GM21515 (cell line): ENCODE results near the gene RBP4.

ENCODE experiments used
- ATAC-seq: cut with Tn5 transposase; IDR thresholded peaks from one replicate; pipeline ENCODE4 v1.9.1; 2021; ENCODE audit not compliant: unreplicated experiment

Gene RBP4

GRCh38 chr10:93601146-93601773, at the start of gene RBP4:
Gene RBP4, minus strand, starts transcription at chr10:93601235. Its CDS starts 207 bp downstream, at chr10:93601028.
- ATAC-seq, result no peak

- ATAC-seq, result no peak
These were observed 38.8 kb upstream of the RBP4 start for GRCh38 chr10:93639791-93640190.

- no peak for ATAC-seq
These were observed 29.9 kb upstream of the RBP4 start for GRCh38 chr10:93630625-93631557.

GRCh38 chr10:93629647-93630305, 28.7 kb upstream of the RBP4 start:
- no peak for ATAC-seq

- no peak for ATAC-seq
These were observed 27.8 kb upstream of the RBP4 start for GRCh38 chr10:93628858-93629257.

- no peak for ATAC-seq
These were observed 21.9 kb upstream of the RBP4 start for GRCh38 chr10:93622942-93623341.

- ATAC-seq, result no peak
These were observed 19.9 kb upstream of the RBP4 start for GRCh38 chr10:93620925-93621324.

GRCh38 chr10:93615576-93616235, 14.7 kb upstream of the RBP4 start:
- no peak for ATAC-seq

- ATAC-seq, result no peak
These were observed 13.2 kb upstream of the RBP4 start for GRCh38 chr10:93614101-93614825.

GRCh38 chr10:93613126-93613525, 12.1 kb upstream of the RBP4 start:
- ATAC-seq, result no peak

- ATAC-seq, result no peak
These were observed 11.3 kb upstream of the RBP4 start, which contains the start of gene PDE6C for GRCh38 chr10:93612311-93612710. Gene PDE6C, plus strand, starts transcription at chr10:93612537. Its CDS starts 189 bp downstream, at chr10:93612726.

- no peak for ATAC-seq
These were observed 7.4 kb upstream of the RBP4 start for GRCh38 chr10:93608421-93608820.

GRCh38 chr10:93604146-93604545, 3.1 kb upstream of the RBP4 start:
- no peak for ATAC-seq

- ATAC-seq, result no peak
These were observed 2.0 kb upstream of the RBP4 start for GRCh38 chr10:93603023-93603422.

GRCh38 chr10:93601774-93602162, 733 bp upstream of the RBP4 start:
- ATAC-seq, result no peak

- ATAC-seq, result no peak
These were observed 439 bp downstream of the RBP4 start for GRCh38 chr10:93600446-93601145.

- ATAC-seq, result no peak
These were observed 1.3 kb downstream of the RBP4 start for GRCh38 chr10:93599778-93600177.

GRCh38 chr10:93599335-93599734, 1.7 kb downstream of the RBP4 start:
- no peak for ATAC-seq

- ATAC-seq, result no peak
These were observed 2.9 kb downstream of the RBP4 start for GRCh38 chr10:93598157-93598556.

- ATAC-seq, result no peak
These were observed 3.9 kb downstream of the RBP4 start for GRCh38 chr10:93597075-93597599.
